Measurements from ENCODE around the gene COMP. TPM values are rescaled to one million over a fixed set of nuclear protein-coding genes. Genes with fewer than 3 reads are reported as not detected.
A peak's percentile ranks its signal among the peaks of the same experiment; 100 is the strongest.

COMP gene
- total and polyA plus RNA-seq, 2 experiments from 2014 or later = 0.09 to 0.46 TPM

GRCh38 chr19:18777301-18778075 lies 13.6 kb downstream of the COMP start:
- no peak for TF ChIP-seq CTCF (IDR thresholded peaks at IDR 0.05; ENCODE audit: low read depth, low read length)
- Histone ChIP-seq H3K9me3 (ENCODE audit: low read depth) (no peaks in the 10 kb centered on the region), H3K27me3 (peaks cover 45% of the 10 kb centered on the region), H3K36me3 (no peaks in the 10 kb centered on the region), H3K4me1 (ENCODE audit: low read depth) (no peaks in the 10 kb centered on the region), H3K27ac (no peak overlapping the region), H3K4me3 (no peak overlapping the region)
- no peak for DNase-seq (ENCODE audit: low read depth in 1 of 2, low spot score in 1 of 2)

GRCh38 chr19:18776736-18777135 lies 14.4 kb downstream of the COMP start:
- Histone ChIP-seq H3K27ac (no peak overlapping the region), H3K4me1 (ENCODE audit: low read depth) (no peaks in the 10 kb centered on the region), H3K27me3 (peaks cover 42% of the 10 kb centered on the region), H3K9me3 (ENCODE audit: low read depth) (no peaks in the 10 kb centered on the region), H3K36me3 (no peaks in the 10 kb centered on the region), H3K4me3 (no peak overlapping the region)
- no peak for TF ChIP-seq CTCF (IDR thresholded peaks at IDR 0.05; ENCODE audit: low read depth, low read length)
- peak in 1 of 2 donors; percentile 30 for DNase-seq (ENCODE audit: low read depth in 1 of 2, low spot score in 1 of 2)

GRCh38 chr19:18776288-18776594 lies 14.9 kb downstream of the COMP start:
- DNase-seq (ENCODE audit: low read depth in 1 of 2, low spot score in 1 of 2) = peak in 1 of 2 donors; percentile 50

GRCh38 chr19:18775586-18776287 lies 15.4 kb downstream of the COMP start:
- Histone ChIP-seq H3K27me3 (peaks cover 34% of the 10 kb centered on the region), H3K27ac (no peak overlapping the region), H3K36me3 (no peaks in the 10 kb centered on the region), H3K9me3 (ENCODE audit: low read depth) (no peaks in the 10 kb centered on the region), H3K4me3 (no peak overlapping the region), H3K4me1 (ENCODE audit: low read depth) (no peaks in the 10 kb centered on the region)
- peak in 1 of 2 donors; percentile 35 for DNase-seq (ENCODE audit: low read depth in 1 of 2, low spot score in 1 of 2)
- no peak for TF ChIP-seq CTCF (IDR thresholded peaks at IDR 0.05; ENCODE audit: low read depth, low read length)

More at GRCh38 chr19:18776288-18776594, 14.9 kb downstream of the COMP start:
- Histone ChIP-seq H3K27me3 (peaks cover 39% of the 10 kb centered on the region), H3K4me3 (no peak overlapping the region), H3K9me3 (ENCODE audit: low read depth) (no peaks in the 10 kb centered on the region), H3K27ac (no peak overlapping the region), H3K36me3 (no peaks in the 10 kb centered on the region), H3K4me1 (ENCODE audit: low read depth) (no peaks in the 10 kb centered on the region)
- peak; percentile 49 for TF ChIP-seq CTCF (IDR thresholded peaks at IDR 0.05; ENCODE audit: low read depth, low read length)

- H3K9me3 ChIP-seq (ENCODE audit: low read depth) = no peaks in the 10 kb centered on the region
- DNase-seq (ENCODE audit: low read depth in 1 of 2, low spot score in 1 of 2) = no peak
- no peak for TF ChIP-seq CTCF (IDR thresholded peaks at IDR 0.05; ENCODE audit: low read depth, low read length)
- H3K27me3 ChIP-seq = peaks cover 30% of the 10 kb centered on the region
- no peak overlapping the region for H3K4me3 ChIP-seq
- no peak overlapping the region for H3K27ac ChIP-seq
- H3K4me1 ChIP-seq (ENCODE audit: low read depth) = no peaks in the 10 kb centered on the region
- H3K36me3 ChIP-seq = no peaks in the 10 kb centered on the region
Measured at GRCh38 chr19:18774782-18775444, 16.2 kb downstream of the COMP start.
